ENCODE results near the gene QPCT. TPM values are rescaled to one million over a fixed set of nuclear protein-coding genes. Genes with fewer than 3 reads are reported as not detected.

Gene QPCT
- total RNA-seq, 4 donors from 2014 or later: 1.5 to 4.8 (median 3.1) TPM

- TF ChIP-seq EP300 (IDR thresholded peaks at IDR 0.05): no peak
- Histone ChIP-seq H3K4me1 (peaks cover 0 to 68% (median 9%) of the 10 kb centered on the region in 4 donors), H3K36me3 (no peaks in the 10 kb centered on the region), H3K27ac (peak overlapping the region; percentile 94 to 97 (median 95)), H3K4me3 (peak overlapping the region; percentile 78 to 92 (median 81)), H3K27me3 (no peaks in the 10 kb centered on the region), H3K9me3 (no peaks in the 10 kb centered on the region)
- 3 to 6% methylated on average over 13 of the region's 13 CpGs for WGBS, 2 donors
- no peak for DNase-seq (ENCODE audit: low spot score in 2 of 2)
These were observed 21.2 kb upstream of the QPCT start for GRCh38 chr2:37323176-37323780.

GRCh38 chr2:37323781-37324535 lies 20.5 kb upstream of the QPCT start:
- peaks cover 0 to 61% (median 9%) of the 10 kb centered on the region in 4 donors for H3K4me1 ChIP-seq
- peak overlapping the region; percentile 94 to 97 (median 95) for H3K27ac ChIP-seq
- H3K9me3 ChIP-seq: no peaks in the 10 kb centered on the region
- DNase-seq (ENCODE audit: low spot score in 2 of 2): no peak
- TF ChIP-seq CTCF (IDR thresholded peaks at IDR 0.05): no peak
- TF ChIP-seq EP300 (IDR thresholded peaks at IDR 0.05): peak in 1 of 2 donors; percentile 52
- no peak for TF ChIP-seq POLR2A (IDR thresholded peaks at IDR 0.05)
- WGBS, 2 donors: 0 to 1% methylated on average over 34 to 41 of the region's 61 CpGs
- no peaks in the 10 kb centered on the region for H3K36me3 ChIP-seq
- H3K27me3 ChIP-seq: no peaks in the 10 kb centered on the region
- H3K4me3 ChIP-seq: peak overlapping the region; percentile 78 to 92 (median 81)

- Histone ChIP-seq H3K27me3 (no peaks in the 10 kb centered on the region), H3K9me3 (no peaks in the 10 kb centered on the region), H3K27ac (peak overlapping the region; percentile 94 to 97 (median 95)), H3K36me3 (no peaks in the 10 kb centered on the region), H3K4me3 (peak overlapping the region; percentile 78 to 92 (median 81)), H3K4me1 (peaks cover 0 to 56% (median 6%) of the 10 kb centered on the region in 4 donors)
- 1% methylated on average over 28 of the region's 33 CpGs; no CpG with 5 or more reads in 1 of the 2 donors for WGBS, 2 donors
- peak; percentile 68 to 70 for DNase-seq (ENCODE audit: low spot score in 2 of 2)
- TF ChIP-seq CTCF (IDR thresholded peaks at IDR 0.05) (peak in 1 of 5 experiments; percentile 12), POLR2A (IDR thresholded peaks at IDR 0.05) (peak in 1 of 2 donors; percentile 46), EP300 (IDR thresholded peaks at IDR 0.05) (peak in 1 of 2 donors; percentile 86)
These were observed 20.0 kb upstream of the QPCT start for GRCh38 chr2:37324536-37324785.

- no peaks in the 10 kb centered on the region for H3K27me3 ChIP-seq
- H3K4me1 ChIP-seq: peaks cover 0 to 52% (median 4%) of the 10 kb centered on the region in 4 donors
- no peaks in the 10 kb centered on the region for H3K36me3 ChIP-seq
- TF ChIP-seq CTCF (IDR thresholded peaks at IDR 0.05) (peak in 2 of 5 experiments; percentile 3 to 42), EP300 (IDR thresholded peaks at IDR 0.05) (peak in 1 of 2 donors; percentile 75), POLR2A (IDR thresholded peaks at IDR 0.05) (peak; percentile 15 to 83)
- H3K4me3 ChIP-seq: peak within 1 kb of the TSS; percentile 78 to 92 (median 81)
- DNase-seq (ENCODE audit: low spot score in 2 of 2): peak; percentile 30 to 43
- peak within 1 kb of the TSS; percentile 94 to 97 (median 95) for H3K27ac ChIP-seq
- 2 to 3% methylated on average over 29 to 33 of the region's 79 CpGs for WGBS, 2 donors
- no peaks in the 10 kb centered on the region for H3K9me3 ChIP-seq
These were observed 19.4 kb upstream of the QPCT start, which contains the start of gene PRKD3 for GRCh38 chr2:37324786-37325624. Gene PRKD3 (minus strand): TSS chr2:37324833. CDS start chr2:37316524, 8,309 bp downstream.

- WGBS, 2 donors: 81 to 82% methylated on average over 12 of the region's 12 CpGs
- H3K4me1 ChIP-seq: peaks cover 0 to 46% (median 4%) of the 10 kb centered on the region in 4 donors
- H3K36me3 ChIP-seq: no peaks in the 10 kb centered on the region
- H3K27me3 ChIP-seq: no peaks in the 10 kb centered on the region
- H3K27ac ChIP-seq: peak overlapping the region; percentile 94 to 97 (median 95)
- no peak for DNase-seq (ENCODE audit: low spot score in 2 of 2)
- TF ChIP-seq EP300 (IDR thresholded peaks at IDR 0.05) (no peak), CTCF (IDR thresholded peaks at IDR 0.05) (no peak), POLR2A (IDR thresholded peaks at IDR 0.05) (no peak)
- H3K4me3 ChIP-seq: peak overlapping the region; percentile 57 to 92 (median 78)
- H3K9me3 ChIP-seq: no peaks in the 10 kb centered on the region
These were observed 18.8 kb upstream of the QPCT start for GRCh38 chr2:37325625-37326071.

Measured in tibial nerve (tissue), 4 donors.